GM21526 (cell line): ENCODE results near the gene C10orf143.
A peak's percentile ranks its signal among the peaks of the same experiment; 100 is the strongest.
"Not testable (repeated sequence)": the region's sequence is repeated elsewhere in the genome, so short reads cannot be mapped to it uniquely, and the experiment has no call there.

ENCODE experiments used
- ATAC-seq: cut with Tn5 transposase; IDR thresholded peaks from one replicate; pipeline ENCODE4 v1.9.1; 2021; ENCODE audit warnings: moderate library complexity; ENCODE audit not compliant: unreplicated experiment, low FRiP score

C10orf143 gene

GRCh38 chr10:130112821-130113220 is 2.2 kb upstream of the C10orf143 start:
- no peak for ATAC-seq

DNA sequence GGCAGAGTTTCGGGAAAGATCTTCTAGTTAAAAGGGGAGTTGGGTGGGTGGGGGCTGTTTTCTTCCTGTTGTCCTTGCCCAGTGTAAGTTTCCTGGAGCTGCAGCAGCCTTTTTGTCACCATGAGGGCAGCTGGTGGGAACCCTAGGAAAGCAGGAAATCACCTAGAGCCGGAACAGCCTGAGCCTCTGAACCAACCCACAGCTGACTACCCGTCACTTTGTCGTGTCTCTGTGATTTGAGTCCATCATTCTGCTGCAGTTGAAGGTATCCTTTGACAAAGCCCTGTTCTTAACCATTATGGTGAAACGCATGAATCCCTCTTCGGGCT is 1.2 kb upstream of the C10orf143 start:
- no peak for ATAC-seq

GRCh38 chr10:130111113-130111851 is 652 bp upstream of the C10orf143 start:
- ATAC-seq = peak; percentile 86

- no peak for ATAC-seq
Observed at GRCh38 chr10:130109796-130110245, 809 bp downstream of the C10orf143 start.

DNA sequence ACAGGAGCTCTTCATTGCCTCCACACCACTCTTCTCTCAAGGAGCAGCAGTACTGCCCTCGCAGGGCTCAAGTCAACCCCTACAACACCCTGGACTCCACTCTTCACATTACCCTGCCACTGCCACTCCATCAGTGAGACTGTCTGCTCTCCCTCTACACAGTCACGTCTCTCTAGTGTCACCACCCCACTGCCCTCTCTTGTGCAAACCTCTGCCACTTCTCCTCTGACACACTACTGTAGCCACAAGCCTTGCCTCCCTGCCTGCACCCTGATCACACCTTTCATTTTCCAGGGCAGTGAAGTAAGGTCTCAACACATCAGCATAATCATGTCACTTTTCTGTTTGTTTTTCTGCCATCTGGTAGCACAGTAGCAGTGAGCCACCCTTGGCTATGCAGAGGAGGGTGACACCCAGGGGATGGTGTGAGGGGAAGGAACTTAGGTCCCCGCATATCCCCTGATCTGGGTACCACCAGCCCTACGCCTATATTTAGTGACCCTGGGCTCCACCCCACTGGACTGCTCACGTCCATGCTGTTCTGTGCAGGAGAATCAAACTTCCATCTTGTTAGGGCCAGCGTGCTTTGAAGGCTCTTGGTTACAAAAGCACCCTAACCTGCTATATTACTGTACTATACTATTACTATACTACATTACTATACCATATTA is 1.6 kb downstream of the C10orf143 start:
- no peak for ATAC-seq

DNA sequence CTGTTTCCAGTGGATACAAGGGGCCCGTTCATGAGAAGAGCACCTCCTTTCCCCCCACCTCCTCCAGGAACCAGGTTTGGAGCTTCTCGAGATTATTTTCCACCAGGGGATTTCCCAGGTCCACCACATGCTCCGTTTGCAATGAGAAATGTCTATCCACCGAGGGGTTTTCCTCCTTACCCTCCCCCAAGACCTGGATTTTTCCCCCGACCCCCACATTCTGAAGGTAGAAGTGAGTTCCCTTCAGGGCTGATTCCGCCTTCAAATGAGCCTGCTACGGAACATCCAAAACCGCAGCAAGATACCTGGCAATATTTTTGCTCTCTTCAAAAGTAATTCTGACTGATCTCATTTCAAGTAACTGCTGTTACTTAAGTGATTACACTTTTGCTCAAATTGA is 2.5 kb downstream of the C10orf143 start:
- ATAC-seq = not testable (repeated sequence)

GRCh38 chr10:130105724-130106123 is 4.9 kb downstream of the C10orf143 start:
- no peak for ATAC-seq

DNA sequence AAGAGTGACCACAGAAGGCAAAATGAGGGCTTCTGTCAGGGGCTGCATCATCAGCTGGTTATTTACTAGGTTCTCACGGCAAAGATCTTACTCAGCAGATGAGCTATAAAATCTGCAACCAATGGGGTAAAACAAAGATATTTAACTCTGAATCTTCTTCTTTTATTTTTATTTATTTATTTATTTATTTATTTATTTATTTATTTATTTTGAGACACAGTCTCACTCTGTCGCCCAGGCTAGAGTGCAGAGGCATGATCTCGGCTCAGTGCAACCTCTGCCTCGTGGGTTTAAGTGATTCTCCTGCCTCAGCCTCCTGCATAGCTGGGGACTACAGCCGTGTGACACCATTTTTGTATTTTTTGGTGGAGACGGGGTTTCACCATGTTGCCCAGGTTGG is 11.3 kb downstream of the C10orf143 start:
- no peak for ATAC-seq

GRCh38 chr10:130090565-130090964 is 20.1 kb downstream of the C10orf143 start:
- not testable (repeated sequence) for ATAC-seq

DNA sequence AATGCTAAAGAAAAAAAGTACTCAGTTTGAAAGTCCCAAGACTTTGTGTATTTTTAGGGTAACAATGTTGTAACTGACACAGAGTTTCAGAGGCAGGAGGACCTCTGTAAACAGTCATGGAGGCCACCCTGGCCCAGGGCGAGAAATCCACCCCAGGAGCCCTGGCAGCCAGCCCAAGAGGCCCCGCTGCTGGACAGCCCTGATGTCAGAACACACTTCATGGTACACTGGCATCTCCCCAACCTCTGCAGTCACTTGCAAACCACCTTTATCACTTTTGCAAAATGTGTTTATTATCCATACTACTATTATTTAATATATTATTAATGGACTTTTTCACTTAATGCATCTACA is 30.2 kb downstream of the C10orf143 start:
- no peak for ATAC-seq

- ATAC-seq = no peak
Observed at GRCh38 chr10:130079614-130080460, 30.8 kb downstream of the C10orf143 start.

GRCh38 chr10:130078120-130078519 is 32.5 kb downstream of the C10orf143 start:
- no peak for ATAC-seq

DNA sequence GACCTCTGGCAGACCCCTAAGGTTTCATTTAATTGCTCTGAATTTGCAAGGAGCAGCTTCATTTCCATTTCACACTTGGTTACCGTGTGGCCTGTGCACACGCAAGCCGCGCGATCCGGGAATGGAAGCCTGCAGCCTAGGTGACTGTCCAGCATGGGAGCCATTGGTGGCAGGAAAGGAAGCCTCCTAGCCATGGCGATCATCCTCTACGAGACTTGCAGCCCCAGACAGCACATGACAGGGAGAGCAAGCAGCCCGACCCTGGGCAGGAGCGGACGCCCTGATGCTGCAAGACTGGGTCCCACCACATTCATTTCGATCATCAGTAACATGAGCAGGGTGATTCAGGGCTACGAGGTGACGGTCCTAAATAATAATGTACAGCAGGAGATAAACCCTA is 33.9 kb downstream of the C10orf143 start:
- no peak for ATAC-seq

- ATAC-seq = no peak
Observed at GRCh38 chr10:130074639-130075038, 36.0 kb downstream of the C10orf143 start.

DNA sequence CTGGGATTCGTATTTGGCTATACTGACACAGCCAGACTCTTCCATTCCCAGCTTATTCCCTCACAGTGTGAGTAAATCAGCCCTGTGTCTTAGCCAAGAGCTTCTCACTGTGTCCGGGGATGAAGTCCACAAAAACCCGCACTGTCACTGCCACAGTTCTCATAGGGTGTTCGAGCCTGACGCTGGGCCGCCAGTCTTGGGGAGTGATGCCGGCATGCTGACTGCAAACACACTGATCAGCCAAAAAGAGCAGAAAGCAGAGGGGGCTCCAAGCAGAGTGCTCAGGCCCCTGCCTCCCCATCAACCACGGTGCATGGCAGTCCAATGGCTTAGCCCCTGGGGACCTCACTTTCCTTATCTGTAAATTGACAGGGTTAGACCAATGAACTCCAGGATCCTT is 36.7 kb downstream of the C10orf143 start:
- ATAC-seq = no peak

DNA sequence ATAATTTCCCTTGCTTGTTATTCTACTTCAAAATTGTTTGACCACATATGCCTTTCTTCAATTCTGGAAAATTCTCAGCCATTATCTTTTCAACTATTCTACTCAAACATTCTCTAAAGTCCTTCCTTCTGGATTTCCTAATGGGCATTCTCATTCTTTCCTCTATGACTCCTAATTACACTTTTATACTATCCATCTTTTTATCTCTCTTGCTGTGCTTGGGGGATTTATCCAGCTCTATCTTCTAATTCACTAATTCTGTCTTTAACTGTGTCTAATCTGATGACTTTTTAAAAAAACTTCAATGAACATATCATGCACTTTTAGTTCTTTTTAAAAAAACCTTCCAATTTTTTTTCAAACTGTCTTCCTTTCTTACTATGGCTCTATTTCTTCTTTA is 38.4 kb downstream of the C10orf143 start:
- no peak for ATAC-seq

GRCh38 chr10:130067893-130068292 is 42.7 kb downstream of the C10orf143 start:
- no peak for ATAC-seq

DNA sequence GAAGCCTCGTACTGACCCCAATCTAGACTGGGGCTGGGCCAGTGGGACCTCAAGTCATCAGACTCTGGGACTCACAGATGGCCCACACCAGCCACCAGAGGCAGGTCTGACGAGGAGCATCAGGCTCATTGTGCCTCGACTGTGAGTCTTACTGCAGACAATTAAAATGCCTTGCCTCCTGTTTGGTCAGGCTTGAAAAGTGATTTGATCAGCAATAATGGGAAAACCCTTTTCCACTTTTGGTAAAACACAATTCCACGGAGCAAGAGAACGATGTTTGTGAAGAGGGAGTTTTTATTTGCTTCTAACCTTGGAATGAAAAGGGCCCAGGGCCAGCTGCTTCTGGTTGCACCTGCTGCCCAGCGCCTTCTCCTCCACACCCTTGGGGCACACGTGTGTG is 43.9 kb downstream of the C10orf143 start:
- no peak for ATAC-seq

- no peak for ATAC-seq
Observed at GRCh38 chr10:130065251-130065650, 45.4 kb downstream of the C10orf143 start.

DNA sequence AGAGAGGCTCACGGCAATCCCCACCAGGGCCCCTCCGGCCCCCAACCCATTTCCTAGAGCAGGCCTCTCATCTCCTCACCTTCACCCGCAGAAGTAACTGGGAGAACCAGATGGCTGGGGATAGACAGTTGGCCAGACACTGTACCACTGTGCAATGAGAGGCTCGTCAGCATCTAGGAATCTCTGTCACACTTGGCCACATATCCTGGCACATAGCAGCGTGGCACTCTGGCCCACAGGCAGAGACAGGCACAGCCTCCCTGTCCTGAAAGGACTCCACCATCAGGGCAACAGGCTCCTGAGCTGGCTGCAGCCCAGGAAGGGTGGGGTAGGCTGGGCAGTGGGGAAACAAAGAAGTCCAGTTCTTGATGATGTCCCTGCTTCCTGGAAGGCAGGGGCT is 45.8 kb downstream of the C10orf143 start:
- no peak for ATAC-seq

DNA sequence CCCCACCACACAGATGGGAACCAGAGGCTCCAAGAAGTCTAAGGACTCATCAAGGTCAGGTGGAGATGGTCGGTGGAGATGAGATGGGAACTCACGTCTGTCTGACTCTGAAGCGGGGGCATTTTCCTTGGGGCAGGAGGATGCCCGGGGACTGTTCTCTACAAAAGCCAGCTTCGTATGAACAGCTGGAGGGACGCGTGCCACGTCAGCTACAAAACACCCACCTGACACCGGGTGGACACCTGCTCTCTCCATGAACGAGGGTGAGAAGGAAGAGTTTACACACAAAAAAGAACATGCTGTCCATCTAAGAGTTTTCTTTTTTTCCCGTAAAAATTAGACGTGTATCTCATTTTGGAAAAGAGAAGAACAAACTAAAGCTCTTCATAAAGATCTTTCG is 47.7 kb downstream of the C10orf143 start:
- ATAC-seq = no peak
